Astrocyte of the spinal cord (primary cell): Measurements from ENCODE around the gene PCDH1.

Experiments
- DNase-seq: peaks from one replicate; pipeline ENCODE4 v3.0.0; 2011; ENCODE audit warnings: low read depth, low spot score
- H3K4me3 ChIP-seq: 2 replicates; pipeline ENCODE4 v1.5.1; 2011; ENCODE audit warnings: low read depth, mild to moderate bottlenecking, low read length, moderate library complexity
- CTCF ChIP-seq: IDR thresholded peaks from 2 replicates; pipeline ENCODE4 v1.5.1; 2012; ENCODE audit warnings: low read depth, mild to moderate bottlenecking, low read length, inconsistent platforms
- in situ Hi-C: cut with HindIII; loops from 2 replicates; pipeline ENCODE4 v1.10.0; 2017; ENCODE audit warnings: low sequenced_read_pairs

Gene PCDH1

GRCh38 chr5:141805874-141806595 is 72.2 kb downstream of the PCDH1 start:
- TF ChIP-seq CTCF, result no peak
- in situ Hi-C loops, result no loop called here
- H3K4me3 ChIP-seq, result no peak overlapping the region
- DNase-seq, result no peak

GRCh38 chr5:141804475-141804874 is 73.7 kb downstream of the PCDH1 start:
- no peak for TF ChIP-seq CTCF
- no peak overlapping the region for H3K4me3 ChIP-seq
- no peak for DNase-seq
- in situ Hi-C loops, result no loop called here
